Thyroid gland (tissue), 4 donors: ENCODE data around the gene CRTC3.

ENCODE experiments used
- POLR2A ChIP-seq, 2 donors: fragments of 450-650 bp; IDR thresholded peaks; one replicate each; pipeline ENCODE4 v1.6.1; 2017; ENCODE audit warnings: antibody characterized with exemption in 2 of 2, mild to moderate bottlenecking in 2 of 2, moderate library complexity in 1 of 2
- TF ChIP-seq, protein P1 (sequence below), 6 experiments: fragments of 200-600 bp in 3 of 6; fragments of 450-650 bp in 3 of 6; sonication (generic) in 3 of 6; IDR thresholded peaks; one replicate each; pipeline ENCODE4 v1.5.1; 2016 to 2019; ENCODE audit warnings: antibody characterized with exemption in 6 of 6, mild to moderate bottlenecking in 2 of 6, inconsistent platforms in 1 of 6, moderate library complexity in 1 of 6

DNA sequence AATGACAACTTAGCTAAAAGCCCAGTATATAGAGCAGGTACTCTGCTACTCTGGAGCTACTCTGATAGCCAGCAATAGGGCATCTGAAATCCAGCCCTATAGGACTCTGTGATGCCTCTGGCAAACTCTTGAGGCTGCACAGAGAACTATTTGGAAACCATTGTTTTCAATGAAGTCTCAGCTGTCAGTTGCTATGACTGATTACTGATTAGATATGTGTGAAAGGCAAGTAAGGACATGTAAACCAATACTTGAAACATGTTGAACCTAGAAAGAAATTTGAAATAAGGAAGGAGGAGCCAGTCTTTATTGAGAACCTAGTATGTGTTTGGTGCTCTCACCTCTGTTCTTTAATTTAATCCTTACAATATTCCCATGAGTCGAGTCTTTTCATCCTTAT lies 40.2 kb upstream of the CRTC3 start:
- no peak for TF ChIP-seq POLR2A (IDR thresholded peaks at IDR 0.05)
- TF ChIP-seq, protein P1, sequence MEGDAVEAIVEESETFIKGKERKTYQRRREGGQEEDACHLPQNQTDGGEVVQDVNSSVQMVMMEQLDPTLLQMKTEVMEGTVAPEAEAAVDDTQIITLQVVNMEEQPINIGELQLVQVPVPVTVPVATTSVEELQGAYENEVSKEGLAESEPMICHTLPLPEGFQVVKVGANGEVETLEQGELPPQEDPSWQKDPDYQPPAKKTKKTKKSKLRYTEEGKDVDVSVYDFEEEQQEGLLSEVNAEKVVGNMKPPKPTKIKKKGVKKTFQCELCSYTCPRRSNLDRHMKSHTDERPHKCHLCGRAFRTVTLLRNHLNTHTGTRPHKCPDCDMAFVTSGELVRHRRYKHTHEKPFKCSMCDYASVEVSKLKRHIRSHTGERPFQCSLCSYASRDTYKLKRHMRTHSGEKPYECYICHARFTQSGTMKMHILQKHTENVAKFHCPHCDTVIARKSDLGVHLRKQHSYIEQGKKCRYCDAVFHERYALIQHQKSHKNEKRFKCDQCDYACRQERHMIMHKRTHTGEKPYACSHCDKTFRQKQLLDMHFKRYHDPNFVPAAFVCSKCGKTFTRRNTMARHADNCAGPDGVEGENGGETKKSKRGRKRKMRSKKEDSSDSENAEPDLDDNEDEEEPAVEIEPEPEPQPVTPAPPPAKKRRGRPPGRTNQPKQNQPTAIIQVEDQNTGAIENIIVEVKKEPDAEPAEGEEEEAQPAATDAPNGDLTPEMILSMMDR (IDR thresholded peaks at IDR 0.05) = no peak
